Measurements from ENCODE around the gene PYGM.

The PYGM gene

GRCh38 chr11:64715756-64716472 is 43.9 kb downstream of the PYGM start:
- no peak for DNase-seq (ENCODE audit: low read depth)
- no peak overlapping the region for H3K4me3 ChIP-seq (ENCODE audit: low read depth, low read length)
- no peak for TF ChIP-seq CTCF (IDR thresholded peaks at IDR 0.05; ENCODE audit: insufficient read depth, low read depth, low read length, missing control alignments)

GRCh38 chr11:64715110-64715509 is 44.7 kb downstream of the PYGM start:
- TF ChIP-seq CTCF (IDR thresholded peaks at IDR 0.05; ENCODE audit: insufficient read depth, low read depth, low read length, missing control alignments) = no peak
- peak; percentile 34 for DNase-seq (ENCODE audit: low read depth)
- no peak overlapping the region for H3K4me3 ChIP-seq (ENCODE audit: low read depth, low read length)

- no peak for DNase-seq (ENCODE audit: low read depth)
- no peak for TF ChIP-seq CTCF (IDR thresholded peaks at IDR 0.05; ENCODE audit: insufficient read depth, low read depth, low read length, missing control alignments)
- H3K4me3 ChIP-seq (ENCODE audit: low read depth, low read length) = no peak overlapping the region
Observed at GRCh38 chr11:64714666-64715065, 45.1 kb downstream of the PYGM start.

GRCh38 chr11:64713781-64714363 is 45.9 kb downstream of the PYGM start:
- no peak overlapping the region for H3K4me3 ChIP-seq (ENCODE audit: low read depth, low read length)
- DNase-seq (ENCODE audit: low read depth) = no peak
- no peak for TF ChIP-seq CTCF (IDR thresholded peaks at IDR 0.05; ENCODE audit: insufficient read depth, low read depth, low read length, missing control alignments)

- DNase-seq (ENCODE audit: low read depth) = no peak
- TF ChIP-seq CTCF (IDR thresholded peaks at IDR 0.05; ENCODE audit: insufficient read depth, low read depth, low read length, missing control alignments) = no peak
- no peak overlapping the region for H3K4me3 ChIP-seq (ENCODE audit: low read depth, low read length)
Observed at GRCh38 chr11:64713016-64713707, 46.6 kb downstream of the PYGM start.

- H3K4me3 ChIP-seq (ENCODE audit: low read depth, low read length) = no peak overlapping the region
- TF ChIP-seq CTCF (IDR thresholded peaks at IDR 0.05; ENCODE audit: insufficient read depth, low read depth, low read length, missing control alignments) = no peak
- DNase-seq (ENCODE audit: low read depth) = no peak
Observed at GRCh38 chr11:64712430-64713015, 47.3 kb downstream of the PYGM start.

Measured in GM12865 (cell line).